Limb (tissue), 2 donors: ENCODE measurements around the gene NGRN.

ENCODE experiments used
- DNase-seq, 2 donors: peaks; one replicate each; pipeline ENCODE4 v3.0.0-alpha.2; 2016; ENCODE audit errors: extremely low spot score in 2 of 2

The NGRN gene

GRCh38 chr15:90318591-90318990 lies 53.1 kb downstream of the NGRN start:
- DNase-seq = no peak

- peak; percentile 88 to 93 for DNase-seq
These were observed 54.8 kb downstream of the NGRN start for GRCh38 chr15:90320062-90320884.

GRCh38 chr15:90320885-90321278 lies 55.4 kb downstream of the NGRN start:
- no peak for DNase-seq
